K562 (cell line): ENCODE data around the gene LRRC58. TPM values are rescaled to one million over a fixed set of nuclear protein-coding genes. Genes with fewer than 3 reads are reported as not detected.
A peak's percentile ranks its signal among the peaks of the same experiment; 100 is the strongest.

ENCODE experiments used
- CCAR2 ChIP-seq: fragments of 200-400 bp; formaldehyde crosslinking; IDR thresholded peaks from 2 replicates; pipeline ENCODE4 v1.6.1; 2017; ENCODE audit warnings: mild to moderate bottlenecking, low read depth, low read length
- ESRRB ChIP-seq: fragments of 250-450 bp; sonication (Bioruptor Pico); IDR thresholded peaks from 2 replicates; pipeline ENCODE4 v1.5.0; 2020; ENCODE audit warnings: mild to moderate bottlenecking, moderate library complexity, borderline replicate concordance
- FOXO4 ChIP-seq: fragments of 450-650 bp; formaldehyde crosslinking; IDR thresholded peaks from 2 replicates; pipeline ENCODE4 v1.4.0; 2020; ENCODE audit warnings: mild to moderate bottlenecking, moderate library complexity
- HES1 ChIP-seq: fragments of 450-650 bp; IDR thresholded peaks from 2 replicates; pipeline ENCODE4 v1.6.1; 2016; ENCODE audit warnings: low read depth, mild to moderate bottlenecking, moderate library complexity
- HEY1 ChIP-seq: fragments of 250-450 bp; sonication (Bioruptor Pico); IDR thresholded peaks from 2 replicates; pipeline ENCODE4 v1.5.0; 2020; ENCODE audit warnings: mild to moderate bottlenecking, moderate library complexity, borderline replicate concordance
- MYC ChIP-seq, 2 experiments: fragments of 250-450 bp in 1 of 2; sonication (Bioruptor Pico) in 1 of 2; IDR thresholded peaks; 2 replicates each; pipeline versions ENCODE4 v1.5.1 to v1.6.1; 2012 to 2021; ENCODE audit warnings: low read depth in 2 of 2, borderline replicate concordance in 1 of 2, improper control_type of control experiment in 1 of 2, low read length in 1 of 2, mild to moderate bottlenecking in 1 of 2, moderate library complexity in 1 of 2
- NR2F6 ChIP-seq: fragments of 450-650 bp; formaldehyde crosslinking; IDR thresholded peaks from 2 replicates; pipeline ENCODE4 v1.4.0; 2020; ENCODE audit warnings: mild to moderate bottlenecking
- OTX1 ChIP-seq: fragments of 450-650 bp; formaldehyde crosslinking; IDR thresholded peaks from 2 replicates; pipeline ENCODE4 v1.4.0; 2022; ENCODE audit warnings: mild to moderate bottlenecking
- PTBP1 ChIP-seq: fragments of 200-400 bp; formaldehyde crosslinking; IDR thresholded peaks from 2 replicates; pipeline ENCODE4 v1.6.1; 2017; ENCODE audit warnings: low read depth, low read length
- SRSF3 ChIP-seq: fragments of 200-400 bp; formaldehyde crosslinking; IDR thresholded peaks from 2 replicates; pipeline ENCODE4 v1.6.1; 2016; ENCODE audit warnings: mild to moderate bottlenecking, low read length, moderate library complexity; ENCODE audit not compliant: insufficient read depth
- TEAD1 ChIP-seq, 2 experiments: fragments of 450-650 bp in 1 of 2; sonication (generic) in 1 of 2; formaldehyde crosslinking; IDR thresholded peaks; 2 replicates each; pipeline versions ENCODE4 v1.4.0 to v1.8.0; 2020 to 2022; ENCODE audit warnings: mild to moderate bottlenecking in 2 of 2, missing genetic modification reagents in 1 of 2
- ZBTB7A ChIP-seq: IDR thresholded peaks from 2 replicates; pipeline ENCODE4 v1.6.1; 2011; ENCODE audit warnings: low read depth, mild to moderate bottlenecking, low read length, moderate library complexity, borderline replicate concordance; ENCODE audit not compliant: control insufficient read depth
- ZEB2 ChIP-seq: fragments of 450-650 bp; IDR thresholded peaks from 2 replicates; pipeline ENCODE4 v1.6.1; 2016
- ZKSCAN8 ChIP-seq: fragments of 200-800 bp; sonication (Bioruptor generic); IDR thresholded peaks from 2 replicates; pipeline ENCODE4 v1.6.1; 2016; ENCODE audit warnings: missing genetic modification characterization, missing compliant biosample characterization
- ZNF134 ChIP-seq: fragments of 250-450 bp; sonication (Bioruptor Pico); conservative IDR thresholded peaks from 2 replicates; pipeline ENCODE4 v1.4.0; 2020
- ZNF165 ChIP-seq: fragments of 250-450 bp; sonication (Bioruptor Pico); IDR thresholded peaks from 2 replicates; pipeline ENCODE4 v1.4.0; 2020; ENCODE audit warnings: borderline replicate concordance
- ZNF174 ChIP-seq: fragments of 250-450 bp; sonication (Bioruptor Pico); IDR thresholded peaks from 2 replicates; pipeline ENCODE4 v1.4.0; 2020; ENCODE audit warnings: mild to moderate bottlenecking
- ZNF586 ChIP-seq: fragments of 450-650 bp; formaldehyde crosslinking; conservative IDR thresholded peaks from 2 replicates; pipeline ENCODE4 v1.4.0; 2020; ENCODE audit warnings: mild to moderate bottlenecking, moderate library complexity
- ZNF764 ChIP-seq: fragments of 250-450 bp; sonication (Bioruptor Pico); IDR thresholded peaks from 2 replicates; pipeline ENCODE4 v1.4.0; 2020; ENCODE audit warnings: low read depth, mild to moderate bottlenecking, moderate library complexity
- polyA plus RNA-seq, 8 experiments: library from polyadenylated mRNA; depleted of rRNA in 4 of 8; stranded (reverse) in 5 of 8; unstranded in 3 of 8; fragments of >200 nt; fragmentation: Nextera tagmentation in 2 of 8; fragmentation: Illumina TruSeq in 1 of 8; extraction: Ambion mirVana in 2 of 8; extraction: Trizol in 1 of 8; gene quantifications; 2 replicates each; pipeline versions ENCODE4 v1.2.1 to v1.2.3, GENCODE V29; 2011 to 2014; ENCODE audit warnings: inconsistent platforms in 1 of 8, missing spikeins in 1 of 8
- total RNA-seq, 7 experiments: library from RNA; depleted of rRNA in 6 of 7; stranded (reverse); fragments of >200 nt in 6 of 7; fragmentation: Illumina TruSeq in 2 of 7; extraction: Trizol in 2 of 7; gene quantifications; 2 replicates each; pipeline versions ENCODE4 v1.2.1 to v1.2.3, GENCODE V29; 2011 to 2021; ENCODE audit warnings: low replicate concordance in 1 of 7
- TF ChIP-seq, protein P1 (sequence below), 2 experiments: IDR thresholded peaks; 2 replicates each; pipeline ENCODE4 v1.6.1; 2012; ENCODE audit warnings: improper control_type of control experiment in 2 of 2, low read depth in 2 of 2, low read length in 2 of 2, borderline replicate concordance in 1 of 2
- TF ChIP-seq, protein P2 (sequence below), 2 experiments: fragments of 200-800 bp in 1 of 2; sonication (Bioruptor generic) in 1 of 2; sonication (generic) in 1 of 2; formaldehyde crosslinking in 1 of 2; IDR thresholded peaks in 1 of 2; conservative IDR thresholded peaks in 1 of 2; 2 replicates each; pipeline versions ENCODE4 v1.5.0 to v1.6.1; 2016 to 2020; ENCODE audit warnings: missing compliant biosample characterization in 1 of 2, missing genetic modification characterization in 1 of 2, missing genetic modification reagents in 1 of 2

Gene LRRC58
- total and polyA plus RNA-seq, 9 of the 15 experiments (the other 6 are each of a cell fraction or from before 2014, with no cell fraction given), result 5.6 to 26.6 (median 14.8) TPM

DNA sequence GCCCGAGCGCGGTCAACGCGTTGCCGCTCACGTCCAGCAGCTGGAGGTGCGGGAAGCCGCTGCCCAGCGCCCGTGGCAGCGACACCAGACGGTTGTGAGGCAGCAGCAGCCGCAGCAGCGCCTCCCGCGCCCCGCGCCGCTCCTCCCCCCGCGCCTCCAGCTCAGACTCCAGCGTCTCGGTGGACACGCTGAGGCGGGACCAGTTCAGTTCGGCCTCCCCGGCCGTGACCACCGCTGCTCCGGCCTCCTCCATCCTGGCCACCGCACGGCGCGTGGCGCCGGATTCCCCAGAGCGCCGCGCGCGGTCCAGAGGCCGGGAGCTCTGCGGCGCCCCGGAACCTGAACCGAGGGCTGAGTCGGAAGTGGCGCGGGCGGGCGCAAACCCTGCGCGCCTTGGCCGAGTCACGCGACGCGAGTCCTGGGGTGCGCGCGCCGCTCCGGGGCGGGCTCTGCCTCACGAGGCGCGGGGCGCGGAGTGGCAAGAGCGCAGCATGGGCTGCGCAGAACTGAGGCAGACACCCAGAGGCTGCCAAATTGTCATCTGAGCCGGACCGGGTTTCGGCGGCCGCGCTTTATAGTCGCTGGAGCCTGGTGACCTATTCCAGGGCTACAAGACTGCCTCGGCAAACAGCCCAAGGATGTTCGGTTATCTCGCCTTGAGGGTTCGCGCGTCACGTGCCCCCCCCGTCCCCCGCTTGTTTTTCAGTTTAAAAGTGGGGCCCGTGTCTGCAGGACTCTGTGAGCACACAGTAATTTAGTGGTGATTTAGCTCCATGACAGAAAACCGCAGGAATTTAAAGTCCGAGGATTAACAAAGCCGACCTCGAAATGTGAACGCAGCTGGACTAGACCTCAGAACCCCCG is at the start of gene LRRC58 (continued):
- no peak for TF ChIP-seq ZNF165 (CRISPR knock-in tag)
- no peak for TF ChIP-seq ZEB2
- peak; percentile 27; the same call in 1 of the 2 replicates for TF ChIP-seq ZBTB7A
- no peak for TF ChIP-seq FOXO4 (CRISPR knock-in tag)
- no peak for TF ChIP-seq PTBP1
- TF ChIP-seq, protein P1, sequence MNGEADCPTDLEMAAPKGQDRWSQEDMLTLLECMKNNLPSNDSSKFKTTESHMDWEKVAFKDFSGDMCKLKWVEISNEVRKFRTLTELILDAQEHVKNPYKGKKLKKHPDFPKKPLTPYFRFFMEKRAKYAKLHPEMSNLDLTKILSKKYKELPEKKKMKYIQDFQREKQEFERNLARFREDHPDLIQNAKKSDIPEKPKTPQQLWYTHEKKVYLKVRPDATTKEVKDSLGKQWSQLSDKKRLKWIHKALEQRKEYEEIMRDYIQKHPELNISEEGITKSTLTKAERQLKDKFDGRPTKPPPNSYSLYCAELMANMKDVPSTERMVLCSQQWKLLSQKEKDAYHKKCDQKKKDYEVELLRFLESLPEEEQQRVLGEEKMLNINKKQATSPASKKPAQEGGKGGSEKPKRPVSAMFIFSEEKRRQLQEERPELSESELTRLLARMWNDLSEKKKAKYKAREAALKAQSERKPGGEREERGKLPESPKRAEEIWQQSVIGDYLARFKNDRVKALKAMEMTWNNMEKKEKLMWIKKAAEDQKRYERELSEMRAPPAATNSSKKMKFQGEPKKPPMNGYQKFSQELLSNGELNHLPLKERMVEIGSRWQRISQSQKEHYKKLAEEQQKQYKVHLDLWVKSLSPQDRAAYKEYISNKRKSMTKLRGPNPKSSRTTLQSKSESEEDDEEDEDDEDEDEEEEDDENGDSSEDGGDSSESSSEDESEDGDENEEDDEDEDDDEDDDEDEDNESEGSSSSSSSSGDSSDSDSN (IDR thresholded peaks at IDR 0.05; ENCODE audit: borderline replicate concordance in 1 of 2, low read depth in 2 of 2, low read length in 2 of 2), result peak in 1 of 2 experiments; percentile 77; a peak in 1 of 4 replicates
- TF ChIP-seq SRSF3, result no peak
- peak; percentile 81 for TF ChIP-seq MYC (IDR thresholded peaks at IDR 0.05; ENCODE audit: low read depth, low read length)
- no peak for TF ChIP-seq MYC (CRISPR knock-in tag; IDR thresholded peaks at IDR 0.05; ENCODE audit: borderline replicate concordance, low read depth)
- no peak for TF ChIP-seq NR2F6
- TF ChIP-seq, protein P2, sequence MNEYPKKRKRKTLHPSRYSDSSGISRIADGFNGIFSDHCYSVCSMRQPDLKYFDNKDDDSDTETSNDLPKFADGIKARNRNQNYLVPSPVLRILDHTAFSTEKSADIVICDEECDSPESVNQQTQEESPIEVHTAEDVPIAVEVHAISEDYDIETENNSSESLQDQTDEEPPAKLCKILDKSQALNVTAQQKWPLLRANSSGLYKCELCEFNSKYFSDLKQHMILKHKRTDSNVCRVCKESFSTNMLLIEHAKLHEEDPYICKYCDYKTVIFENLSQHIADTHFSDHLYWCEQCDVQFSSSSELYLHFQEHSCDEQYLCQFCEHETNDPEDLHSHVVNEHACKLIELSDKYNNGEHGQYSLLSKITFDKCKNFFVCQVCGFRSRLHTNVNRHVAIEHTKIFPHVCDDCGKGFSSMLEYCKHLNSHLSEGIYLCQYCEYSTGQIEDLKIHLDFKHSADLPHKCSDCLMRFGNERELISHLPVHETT (CRISPR knock-in tag; conservative IDR thresholded peaks at IDR 0.05 in 1 of 2, IDR thresholded peaks at IDR 0.05 in 1 of 2), result 0 out of 4 replicates have a peak, but pooled peaks of 1 of the 2 experiments have one; percentile 52
- no peak for TF ChIP-seq HES1
- TF ChIP-seq CCAR2, result no peak
- no peak for TF ChIP-seq ESRRB (CRISPR knock-in tag)
- no peak for TF ChIP-seq ZNF174 (CRISPR knock-in tag)
- 0 out of 2 replicates have a peak, but pooled peaks have one; percentile 25 for TF ChIP-seq ZNF134 (CRISPR knock-in tag)
- TF ChIP-seq ZNF586 (CRISPR knock-in tag), result no peak
- no peak for TF ChIP-seq HEY1 (CRISPR knock-in tag)
- TF ChIP-seq ZNF764 (CRISPR knock-in tag), result no peak
- TF ChIP-seq OTX1 (CRISPR knock-in tag), result no peak
- no peak for TF ChIP-seq ZKSCAN8 (CRISPR knock-in tag)
- peak in 1 of 2 experiments; percentile 35; a peak in 1 of 4 replicates for TF ChIP-seq TEAD1 (CRISPR knock-in tag; IDR thresholded peaks at IDR 0.05)
